ENCODE data around the gene HIC1.

HIC1 gene

GRCh38 chr17:2047590-2047989 is 7.3 kb upstream of the HIC1 start:
- FAIRE-seq: no peak

GRCh38 chr17:2048805-2049204 is 6.1 kb upstream of the HIC1 start:
- no peak for FAIRE-seq

GRCh38 chr17:2049333-2050299 is 5.3 kb upstream of the HIC1 start:
- no peak for FAIRE-seq

GRCh38 chr17:2050300-2051060 is 4.4 kb upstream of the HIC1 start:
- no peak for FAIRE-seq

- no peak for FAIRE-seq
Observed at GRCh38 chr17:2051061-2051932, 3.6 kb upstream of the HIC1 start.

GRCh38 chr17:2051933-2052559 is 2.9 kb upstream of the HIC1 start:
- no peak for FAIRE-seq

- no peak for FAIRE-seq
Observed at GRCh38 chr17:2053380-2054261, 1.3 kb upstream of the HIC1 start.

- no peak for FAIRE-seq
Observed at GRCh38 chr17:2054262-2054511, 716 bp upstream of the HIC1 start.

GRCh38 chr17:2055292-2056205 is 646 bp downstream of the HIC1 start:
- FAIRE-seq: no peak

- FAIRE-seq: no peak
Observed at GRCh38 chr17:2056206-2057174, 1.6 kb downstream of the HIC1 start.

GRCh38 chr17:2057175-2057759 is 2.4 kb downstream of the HIC1 start:
- no peak for FAIRE-seq

GRCh38 chr17:2057760-2058585 is 3.1 kb downstream of the HIC1 start:
- FAIRE-seq: no peak

GRCh38 chr17:2058586-2059546 is 4.0 kb downstream of the HIC1 start:
- FAIRE-seq: no peak

GRCh38 chr17:2059547-2060384 is 4.9 kb downstream of the HIC1 start:
- no peak for FAIRE-seq

- FAIRE-seq: no peak
Observed at GRCh38 chr17:2060385-2060658, 5.4 kb downstream of the HIC1 start.

Data from colon (tissue), 2 donors.